ENCODE measurements around the gene UGT1A7.
"Not testable (repeated sequence)": the region's sequence is repeated elsewhere in the genome, so short reads cannot be mapped to it uniquely, and the experiment has no call there.

The UGT1A7 gene

GRCh38 chr2:233681521-233682099, at the start of gene UGT1A7:
TSS of gene UGT1A7 (plus strand) at chr2:233681901. CDS start at chr2:233681938, 37 bp downstream.
- DNase-seq: no peak

GRCh38 chr2:233636306-233636705, 45.4 kb upstream of the UGT1A7 start, which contains the start of gene UGT1A10:
TSS of gene UGT1A10 (plus strand) at chr2:233636448. CDS start at chr2:233636523, 75 bp downstream.
- DNase-seq: not testable (repeated sequence)

GRCh38 chr2:233638836-233639235, 42.9 kb upstream of the UGT1A7 start:
- DNase-seq: no peak

DNA sequence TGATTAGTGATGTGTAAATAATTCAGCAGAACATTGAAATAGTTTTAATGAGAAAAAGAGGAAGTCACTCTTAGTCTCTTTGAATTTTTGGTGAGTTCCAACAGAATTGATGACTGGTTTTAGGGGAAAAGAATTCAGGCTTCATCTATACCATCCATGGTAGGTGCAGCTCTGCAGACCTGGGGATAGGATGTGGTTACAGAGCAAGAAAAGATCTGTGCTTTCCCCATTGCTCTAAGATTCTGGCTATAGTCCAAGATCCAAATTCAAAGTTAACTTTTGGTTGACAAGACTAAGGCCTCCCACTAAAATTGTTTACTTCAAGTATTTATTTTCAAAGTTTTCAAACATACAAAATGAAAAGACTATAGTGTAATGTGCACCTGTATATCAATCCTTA, 41.8 kb upstream of the UGT1A7 start:
- DNase-seq: no peak

- DNase-seq: no peak
These were observed 38.6 kb upstream of the UGT1A7 start for GRCh38 chr2:233643128-233643527.

- DNase-seq: not testable (repeated sequence)
These were observed 35.7 kb upstream of the UGT1A7 start for GRCh38 chr2:233646033-233646432.

DNA sequence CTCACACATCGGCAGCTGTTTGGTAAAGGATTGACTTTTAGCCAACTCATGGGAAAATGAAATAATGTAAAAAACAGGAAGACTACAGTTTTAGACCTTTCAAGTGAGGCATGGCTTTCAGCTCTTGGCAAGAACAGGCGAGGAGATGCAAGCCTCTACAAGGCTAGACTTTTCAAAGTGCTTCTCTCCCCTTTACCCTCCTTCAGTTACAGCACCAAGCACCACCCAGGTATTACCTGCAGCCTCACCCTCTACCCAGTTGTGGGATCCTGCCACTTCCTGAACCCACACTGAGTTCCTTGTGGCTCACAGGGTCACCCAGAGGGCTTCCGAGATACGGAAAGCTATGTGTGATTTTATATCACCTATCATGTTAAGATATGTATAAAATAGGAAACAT, 30.7 kb upstream of the UGT1A7 start:
- no peak for DNase-seq

- DNase-seq: no peak
These were observed 30.3 kb upstream of the UGT1A7 start for GRCh38 chr2:233651430-233651829.

DNA sequence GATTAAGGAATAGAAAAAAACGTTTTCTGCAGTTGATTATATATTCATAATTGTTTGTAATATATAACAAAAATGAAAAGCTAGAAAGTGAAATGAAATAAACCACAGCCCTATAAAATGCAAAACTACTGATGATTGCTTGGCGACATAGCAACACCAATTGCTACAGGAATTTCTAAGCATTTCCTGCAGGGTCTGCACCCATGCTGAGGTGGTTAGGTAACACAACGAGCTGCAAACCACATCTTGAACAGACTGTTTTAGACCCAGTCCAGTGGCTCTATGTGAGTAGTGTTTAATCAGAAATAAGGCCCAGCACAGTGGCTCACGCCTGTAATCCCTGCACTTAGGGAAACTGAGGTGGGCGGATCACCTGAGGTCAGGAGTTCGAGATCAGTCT, 27.2 kb upstream of the UGT1A7 start:
- no peak for DNase-seq

- no peak for DNase-seq
These were observed 26.7 kb upstream of the UGT1A7 start for GRCh38 chr2:233655043-233655442.

- not testable (repeated sequence) for DNase-seq
These were observed 25.8 kb upstream of the UGT1A7 start for GRCh38 chr2:233655943-233656342.

DNA sequence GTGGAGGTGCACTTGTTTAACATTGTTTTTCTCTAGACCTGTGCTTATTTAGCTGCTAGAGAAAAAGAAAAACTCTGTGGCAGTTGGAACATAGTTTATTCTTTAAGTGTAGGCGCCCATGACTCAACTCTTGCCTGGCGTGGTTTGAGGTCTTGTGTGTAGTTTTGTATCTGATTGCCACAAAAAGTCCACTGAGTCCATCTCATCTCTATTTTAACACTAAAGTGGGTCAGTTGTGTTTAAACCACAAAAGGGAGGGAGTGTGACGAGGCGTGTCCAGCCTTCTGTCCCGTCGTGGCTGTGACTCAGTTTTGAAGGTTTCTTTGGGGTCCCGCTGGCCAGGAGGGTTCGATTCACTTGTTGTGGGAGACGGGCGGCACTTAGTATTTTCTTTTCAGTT, 25.3 kb upstream of the UGT1A7 start:
- DNase-seq: no peak

GRCh38 chr2:233658610-233659009, 23.1 kb upstream of the UGT1A7 start:
- DNase-seq: no peak

DNA sequence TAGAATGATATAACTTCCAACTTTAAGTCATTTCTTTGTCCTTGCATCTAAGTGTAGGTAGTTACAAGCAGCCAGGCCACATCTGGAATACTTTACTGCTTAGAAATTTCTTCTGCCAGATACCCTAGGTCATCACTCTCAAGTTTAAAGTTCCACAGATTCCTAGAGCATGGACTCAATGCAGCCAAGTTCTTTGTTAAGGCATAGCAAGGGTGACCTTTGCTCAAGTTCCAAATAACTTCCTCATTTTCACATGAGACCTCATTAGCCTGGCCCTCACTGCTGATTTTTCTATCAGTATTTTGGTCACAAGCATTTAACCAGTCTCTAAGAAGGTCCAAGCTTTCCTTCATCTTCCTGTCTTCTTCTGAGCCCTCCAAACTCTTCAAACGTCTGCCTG, 17.8 kb upstream of the UGT1A7 start:
- no peak for DNase-seq

GRCh38 chr2:233668605-233669260, 13.0 kb upstream of the UGT1A7 start:
- no peak for DNase-seq

GRCh38 chr2:233671290-233672161, 10.2 kb upstream of the UGT1A7 start, which contains the start of gene UGT1A9:
TSS of gene UGT1A9 (plus strand) at chr2:233671898. CDS start at chr2:233671935, 37 bp downstream.
- no peak for DNase-seq

DNA sequence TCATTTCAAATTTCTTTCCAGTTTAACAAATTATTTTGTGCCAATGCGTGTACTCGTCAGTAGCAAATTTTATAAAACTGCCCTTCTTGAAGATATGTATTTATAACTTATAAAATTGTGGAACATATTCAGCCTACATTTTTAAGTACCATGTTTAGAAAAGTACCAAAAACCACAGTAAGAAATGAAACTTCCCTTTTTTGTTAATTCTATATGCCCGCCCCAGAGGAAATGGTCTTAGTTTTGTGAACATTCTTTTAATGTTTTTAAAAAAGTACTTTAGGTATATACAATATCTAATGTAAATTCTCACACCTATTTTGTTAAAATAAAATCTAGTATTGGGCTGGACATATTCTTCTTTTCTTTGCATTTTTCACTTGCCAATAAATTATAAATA, 8.8 kb upstream of the UGT1A7 start:
- DNase-seq: no peak

- DNase-seq: no peak
These were observed 7.8 kb upstream of the UGT1A7 start for GRCh38 chr2:233673896-233674295.

DNA sequence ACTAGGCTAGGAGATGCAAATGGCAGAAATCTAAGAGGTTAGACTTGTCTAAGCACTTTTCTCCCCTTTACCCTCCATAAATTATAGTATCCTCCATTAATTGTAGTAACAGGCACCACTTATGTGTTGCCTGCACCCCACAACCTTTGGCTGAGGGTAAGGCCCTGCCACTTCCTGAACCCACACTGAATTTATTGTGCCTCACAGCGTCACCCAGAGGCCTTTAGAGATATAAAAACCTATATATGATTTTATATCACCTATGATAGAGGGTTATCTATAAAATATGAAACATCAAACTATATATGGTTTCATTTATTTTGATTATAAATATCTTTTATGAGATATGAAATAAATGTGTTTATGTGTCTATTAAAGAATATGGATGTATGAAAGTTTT, 7.4 kb upstream of the UGT1A7 start:
- no peak for DNase-seq

DNA sequence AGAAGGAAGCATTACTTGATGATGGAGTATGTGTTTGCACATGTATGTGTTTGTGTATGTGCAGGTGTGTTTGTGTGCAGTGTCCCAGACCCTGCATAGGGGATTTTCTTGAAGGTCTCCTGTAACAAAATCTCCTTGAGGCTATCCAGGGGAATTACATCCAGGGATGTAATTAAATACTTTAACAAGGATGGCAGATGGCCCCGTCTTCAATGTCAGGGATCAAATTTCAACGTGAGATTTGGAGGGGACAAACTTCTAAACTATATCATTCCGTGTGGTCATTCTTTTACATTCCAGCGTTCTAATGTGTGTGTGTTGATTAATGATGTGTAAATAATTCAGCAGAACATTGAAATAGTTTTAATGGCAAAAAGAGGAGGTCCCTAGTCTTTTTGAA, 6.7 kb upstream of the UGT1A7 start:
- no peak for DNase-seq

- no peak for DNase-seq
These were observed 5.7 kb upstream of the UGT1A7 start for GRCh38 chr2:233676046-233676445.

DNA sequence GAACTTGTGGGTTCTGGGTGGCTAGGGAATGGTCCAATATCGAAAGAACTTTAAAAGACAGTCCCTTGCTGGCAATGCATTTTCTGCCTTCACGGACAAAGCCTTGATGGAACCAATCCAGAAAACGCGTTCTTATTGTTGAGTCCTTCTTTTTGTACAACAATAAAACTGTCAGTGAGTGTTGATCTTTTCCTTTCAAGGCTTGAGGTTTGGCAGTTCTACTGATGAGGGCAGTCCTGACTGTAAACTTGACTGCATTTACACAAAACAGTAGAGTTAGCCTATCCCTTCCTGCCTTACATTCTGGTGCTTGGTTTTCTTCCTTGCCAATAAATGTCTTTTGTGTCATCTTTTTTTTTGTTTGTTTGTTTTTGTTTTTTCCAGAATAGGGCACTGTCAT, 2.5 kb upstream of the UGT1A7 start:
- no peak for DNase-seq

GRCh38 chr2:233680361-233681045, 1.2 kb upstream of the UGT1A7 start:
- no peak for DNase-seq
